WTC11 (cell line): ENCODE data around the gene GABRB1. TPM values are rescaled to one million over a fixed set of nuclear protein-coding genes. Genes with fewer than 3 reads are reported as not detected.

Experiments used
- ATAC-seq: fragments of 200-7000 bp; cut with Tn5 transposase; 2 replicates; pipeline ENCODE4 v1.10.0; 2021; ENCODE audit warnings: mild to moderate bottlenecking, moderate library complexity
- CTCF ChIA-PET: fragments of 300-600 bp; sonication (Branson Sonifier 250); formaldehyde crosslinking; loops from one replicate; lab custom pipeline; 2021; ENCODE audit warnings: antibody characterized with exemption; lab: Charles Lee
- POLR2A ChIA-PET: fragments of 350-600 bp; sonication (Branson Sonifier 250); formaldehyde crosslinking; loops from one replicate; lab custom pipeline; 2021; ENCODE audit warnings: antibody characterized with exemption; lab: Charles Lee
- DNase-seq: peaks from one replicate; pipeline ENCODE4 v3.0.0; 2021; ENCODE audit warnings: low spot score
- H3K27ac Mint-ChIP-seq: 2 replicates; pipeline ENCODE4 v1.8.0; 2021; ENCODE audit warnings: mixed read lengths
- H3K27me3 Mint-ChIP-seq: 2 replicates; pipeline ENCODE4 v1.8.0; 2021; ENCODE audit warnings: low read depth, mild to moderate bottlenecking, moderate library complexity, mixed read lengths
- H3K36me3 Mint-ChIP-seq: 2 replicates; pipeline ENCODE4 v1.8.0; 2021; ENCODE audit warnings: mixed read lengths
- H3K4me1 Mint-ChIP-seq: 2 replicates; pipeline ENCODE4 v1.8.0; 2022; ENCODE audit warnings: mixed read lengths
- H3K4me3 Mint-ChIP-seq: 2 replicates; pipeline ENCODE4 v1.8.0; 2021; ENCODE audit warnings: mild to moderate bottlenecking, moderate library complexity, mixed read lengths
- H3K9me3 Mint-ChIP-seq: 2 replicates; pipeline ENCODE4 v1.8.0; 2021; ENCODE audit warnings: mixed read lengths
- ELF4 ChIP-seq: sonication (generic); formaldehyde crosslinking; IDR thresholded peaks from 2 replicates; pipeline ENCODE4 v1.8.1; 2022; ENCODE audit warnings: low read depth, mild to moderate bottlenecking, moderate library complexity, missing genetic modification reagents
- FOXK1 ChIP-seq: sonication (generic); formaldehyde crosslinking; IDR thresholded peaks from 2 replicates; pipeline ENCODE4 v1.8.0; 2022; ENCODE audit warnings: mild to moderate bottlenecking, moderate library complexity, missing genetic modification reagents
- GABPB1 ChIP-seq: sonication (generic); formaldehyde crosslinking; IDR thresholded peaks from 2 replicates; pipeline ENCODE4 v1.8.1; 2023; ENCODE audit warnings: mild to moderate bottlenecking, missing genetic modification reagents
- GTF2I ChIP-seq: fragments of 250-450 bp; sonication (Bioruptor Pico); conservative IDR thresholded peaks from 2 replicates; pipeline ENCODE4 v1.4.0; 2021; ENCODE audit warnings: mild to moderate bottlenecking
- HMGA2 ChIP-seq: fragments of 250-450 bp; sonication (Bioruptor Pico); IDR thresholded peaks from 2 replicates; pipeline ENCODE4 v1.4.0; 2021; ENCODE audit warnings: mild to moderate bottlenecking, moderate library complexity
- JUN ChIP-seq: sonication (generic); formaldehyde crosslinking; IDR thresholded peaks from 2 replicates; pipeline ENCODE4 v1.8.0; 2023; ENCODE audit warnings: mild to moderate bottlenecking, missing genetic modification reagents
- MYBL2 ChIP-seq: sonication (generic); formaldehyde crosslinking; IDR thresholded peaks from 2 replicates; pipeline ENCODE4 v1.8.1; 2023; ENCODE audit warnings: mild to moderate bottlenecking, moderate library complexity, missing genetic modification reagents
- NFATC4 ChIP-seq: fragments of 250-450 bp; sonication (Bioruptor Pico); IDR thresholded peaks from 2 replicates; pipeline ENCODE4 v1.9.0; 2021; ENCODE audit warnings: mild to moderate bottlenecking
- NFE2L1 ChIP-seq: sonication (generic); formaldehyde crosslinking; IDR thresholded peaks from 2 replicates; pipeline ENCODE4 v1.8.1; 2023; ENCODE audit warnings: missing genetic modification reagents
- RORB ChIP-seq: fragments of 250-450 bp; sonication (Bioruptor Pico); IDR thresholded peaks from 2 replicates; pipeline ENCODE4 v1.9.0; 2021; ENCODE audit warnings: mild to moderate bottlenecking
- SMAD4 ChIP-seq: sonication (generic); formaldehyde crosslinking; IDR thresholded peaks from 2 replicates; pipeline ENCODE4 v1.8.0; 2022; ENCODE audit warnings: mild to moderate bottlenecking, missing genetic modification reagents
- ZNF138 ChIP-seq: sonication (generic); formaldehyde crosslinking; conservative IDR thresholded peaks from 2 replicates; pipeline ENCODE4 v1.8.1; 2022; ENCODE audit warnings: mild to moderate bottlenecking, moderate library complexity, missing genetic modification reagents
- ZNF263 ChIP-seq: sonication (generic); formaldehyde crosslinking; IDR thresholded peaks from 2 replicates; pipeline ENCODE4 v1.8.1; 2022; ENCODE audit warnings: low read depth, mild to moderate bottlenecking, moderate library complexity, missing genetic modification reagents
- ZNF317 ChIP-seq: sonication (generic); formaldehyde crosslinking; IDR thresholded peaks from 2 replicates; pipeline ENCODE4 v1.8.1; 2023; ENCODE audit warnings: low read depth, mild to moderate bottlenecking, moderate library complexity, missing genetic modification reagents, borderline replicate concordance
- ZNF416 ChIP-seq: fragments of 250-450 bp; sonication (Bioruptor Pico); IDR thresholded peaks from 2 replicates; pipeline ENCODE4 v1.9.0; 2021; ENCODE audit warnings: mild to moderate bottlenecking, inconsistent platforms
- ZNF423 ChIP-seq: fragments of 250-450 bp; sonication (Bioruptor Pico); IDR thresholded peaks from 2 replicates; pipeline ENCODE4 v2.1.2; 2022; ENCODE audit warnings: mild to moderate bottlenecking, moderate library complexity
- total RNA-seq: library from RNA; stranded (reverse); gene quantifications from 3 replicates; pipeline ENCODE4 v1.2.3, GENCODE V29; 2021
- TF ChIP-seq, protein P1 (sequence below): sonication (generic); formaldehyde crosslinking; IDR thresholded peaks from 2 replicates; pipeline ENCODE4 v1.8.1; 2022; ENCODE audit warnings: missing genetic modification reagents, borderline replicate concordance
- TF ChIP-seq, protein P2 (sequence below): sonication (generic); formaldehyde crosslinking; IDR thresholded peaks from 2 replicates; pipeline ENCODE4 v1.8.1; 2023; ENCODE audit warnings: mild to moderate bottlenecking, missing genetic modification reagents
- TF ChIP-seq, protein P3 (sequence below): sonication (generic); formaldehyde crosslinking; IDR thresholded peaks from 2 replicates; pipeline ENCODE4 v1.8.0; 2022; ENCODE audit warnings: mild to moderate bottlenecking, missing genetic modification reagents
- TF ChIP-seq, protein P4 (sequence below): sonication (generic); formaldehyde crosslinking; IDR thresholded peaks from 2 replicates; pipeline ENCODE4 v1.8.0; 2022; ENCODE audit warnings: mild to moderate bottlenecking, missing genetic modification reagents
- TF ChIP-seq, protein P5 (sequence below): sonication (generic); formaldehyde crosslinking; IDR thresholded peaks from 2 replicates; pipeline ENCODE4 v1.8.0; 2022; ENCODE audit warnings: mild to moderate bottlenecking, missing genetic modification reagents
- TF ChIP-seq, protein P6 (sequence below): sonication (generic); formaldehyde crosslinking; conservative IDR thresholded peaks from 2 replicates; pipeline ENCODE4 v1.8.1; 2022; ENCODE audit warnings: mild to moderate bottlenecking, missing genetic modification reagents
- TF ChIP-seq, protein P7 (sequence below): sonication (generic); formaldehyde crosslinking; IDR thresholded peaks from 2 replicates; pipeline ENCODE4 v1.8.1; 2023; ENCODE audit warnings: mild to moderate bottlenecking, missing genetic modification reagents, moderate library complexity
- TF ChIP-seq, protein P8 (sequence below): sonication (generic); formaldehyde crosslinking; IDR thresholded peaks from 2 replicates; pipeline ENCODE4 v1.8.1; 2023; ENCODE audit warnings: mild to moderate bottlenecking, missing genetic modification reagents, moderate library complexity
- TF ChIP-seq, protein P9 (sequence below): fragments of 250-450 bp; sonication (Bioruptor Pico); IDR thresholded peaks from 2 replicates; pipeline ENCODE4 v2.1.2; 2022; ENCODE audit warnings: mild to moderate bottlenecking, moderate library complexity

The GABRB1 gene
- total RNA-seq, 1 experiment from 2014 or later = 0.66 TPM

DNA sequence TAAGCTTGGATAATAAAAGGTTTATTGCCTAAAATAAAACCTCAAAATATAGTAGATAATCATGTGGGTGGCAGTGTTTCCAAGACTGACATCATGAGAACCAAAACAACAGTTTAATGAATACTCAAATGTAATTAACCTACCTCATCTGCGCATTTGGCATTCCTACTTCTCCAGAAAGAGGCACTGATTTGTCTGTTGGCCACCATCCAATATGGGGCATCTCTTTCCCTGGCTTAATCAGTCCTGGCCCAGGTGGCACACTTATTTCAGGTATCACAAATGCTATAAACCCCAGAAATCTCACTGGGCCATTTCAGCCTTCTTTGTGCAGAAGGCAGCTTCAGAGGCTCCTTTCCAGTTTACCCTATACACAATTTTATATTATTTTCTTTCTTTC is 239.9 kb downstream of the GABRB1 start (continued):
- TF ChIP-seq, protein P1, sequence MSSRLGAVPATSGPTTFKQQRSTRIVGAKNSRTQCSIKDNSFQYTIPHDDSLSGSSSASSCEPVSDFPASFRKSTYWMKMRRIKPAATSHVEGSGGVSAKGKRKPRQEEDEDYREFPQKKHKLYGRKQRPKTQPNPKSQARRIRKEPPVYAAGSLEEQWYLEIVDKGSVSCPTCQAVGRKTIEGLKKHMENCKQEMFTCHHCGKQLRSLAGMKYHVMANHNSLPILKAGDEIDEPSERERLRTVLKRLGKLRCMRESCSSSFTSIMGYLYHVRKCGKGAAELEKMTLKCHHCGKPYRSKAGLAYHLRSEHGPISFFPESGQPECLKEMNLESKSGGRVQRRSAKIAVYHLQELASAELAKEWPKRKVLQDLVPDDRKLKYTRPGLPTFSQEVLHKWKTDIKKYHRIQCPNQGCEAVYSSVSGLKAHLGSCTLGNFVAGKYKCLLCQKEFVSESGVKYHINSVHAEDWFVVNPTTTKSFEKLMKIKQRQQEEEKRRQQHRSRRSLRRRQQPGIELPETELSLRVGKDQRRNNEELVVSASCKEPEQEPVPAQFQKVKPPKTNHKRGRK = no peak
- TF ChIP-seq GTF2I (CRISPR knock-in tag) (no peak), ZNF416 (CRISPR knock-in tag) (no peak), HMGA2 (CRISPR knock-in tag) (no peak), JUN (no peak), FOXK1 (CRISPR knock-in tag) (no peak), SMAD4 (CRISPR knock-in tag) (no peak), NFE2L1 (CRISPR knock-in tag) (no peak), ZNF138 (no peak), ZNF317 (no peak), MYBL2 (no peak)
- TF ChIP-seq, protein P2, sequence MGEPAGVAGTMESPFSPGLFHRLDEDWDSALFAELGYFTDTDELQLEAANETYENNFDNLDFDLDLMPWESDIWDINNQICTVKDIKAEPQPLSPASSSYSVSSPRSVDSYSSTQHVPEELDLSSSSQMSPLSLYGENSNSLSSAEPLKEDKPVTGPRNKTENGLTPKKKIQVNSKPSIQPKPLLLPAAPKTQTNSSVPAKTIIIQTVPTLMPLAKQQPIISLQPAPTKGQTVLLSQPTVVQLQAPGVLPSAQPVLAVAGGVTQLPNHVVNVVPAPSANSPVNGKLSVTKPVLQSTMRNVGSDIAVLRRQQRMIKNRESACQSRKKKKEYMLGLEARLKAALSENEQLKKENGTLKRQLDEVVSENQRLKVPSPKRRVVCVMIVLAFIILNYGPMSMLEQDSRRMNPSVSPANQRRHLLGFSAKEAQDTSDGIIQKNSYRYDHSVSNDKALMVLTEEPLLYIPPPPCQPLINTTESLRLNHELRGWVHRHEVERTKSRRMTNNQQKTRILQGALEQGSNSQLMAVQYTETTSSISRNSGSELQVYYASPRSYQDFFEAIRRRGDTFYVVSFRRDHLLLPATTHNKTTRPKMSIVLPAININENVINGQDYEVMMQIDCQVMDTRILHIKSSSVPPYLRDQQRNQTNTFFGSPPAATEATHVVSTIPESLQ (CRISPR knock-in tag) = no peak
- TF ChIP-seq, protein P3, sequence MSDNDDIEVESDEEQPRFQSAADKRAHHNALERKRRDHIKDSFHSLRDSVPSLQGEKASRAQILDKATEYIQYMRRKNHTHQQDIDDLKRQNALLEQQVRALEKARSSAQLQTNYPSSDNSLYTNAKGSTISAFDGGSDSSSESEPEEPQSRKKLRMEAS (CRISPR knock-in tag) = no peak
- TF ChIP-seq, protein P4, sequence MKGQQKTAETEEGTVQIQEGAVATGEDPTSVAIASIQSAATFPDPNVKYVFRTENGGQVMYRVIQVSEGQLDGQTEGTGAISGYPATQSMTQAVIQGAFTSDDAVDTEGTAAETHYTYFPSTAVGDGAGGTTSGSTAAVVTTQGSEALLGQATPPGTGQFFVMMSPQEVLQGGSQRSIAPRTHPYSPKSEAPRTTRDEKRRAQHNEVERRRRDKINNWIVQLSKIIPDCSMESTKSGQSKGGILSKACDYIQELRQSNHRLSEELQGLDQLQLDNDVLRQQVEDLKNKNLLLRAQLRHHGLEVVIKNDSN (CRISPR knock-in tag) = no peak

DNA sequence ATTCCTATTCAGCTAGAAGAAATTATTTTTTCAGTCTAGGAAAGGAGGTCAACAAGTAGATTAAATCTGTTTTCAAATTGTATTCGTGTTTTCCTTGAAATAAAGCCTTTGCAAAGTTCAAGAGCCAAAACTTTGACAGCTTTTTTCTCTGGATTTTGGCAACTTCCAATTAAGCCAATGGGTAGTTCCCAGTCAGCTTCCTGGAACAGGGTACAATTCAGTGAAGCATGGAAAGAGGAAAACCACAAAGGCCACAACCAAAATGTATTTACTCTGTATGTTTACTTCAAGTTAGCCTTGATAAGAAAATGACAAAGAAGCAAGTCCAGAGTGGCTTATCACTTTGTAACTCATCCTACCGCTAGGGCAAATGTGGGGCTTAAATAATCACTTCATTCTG is 243.5 kb downstream of the GABRB1 start:
- DNase-seq (no peak), ATAC-seq (no peak)
- H3K4me1 Mint-ChIP-seq = peaks cover 7% of the 10 kb centered on the region; the same call in 1 of the 2 replicates
- TF ChIP-seq, protein P5, sequence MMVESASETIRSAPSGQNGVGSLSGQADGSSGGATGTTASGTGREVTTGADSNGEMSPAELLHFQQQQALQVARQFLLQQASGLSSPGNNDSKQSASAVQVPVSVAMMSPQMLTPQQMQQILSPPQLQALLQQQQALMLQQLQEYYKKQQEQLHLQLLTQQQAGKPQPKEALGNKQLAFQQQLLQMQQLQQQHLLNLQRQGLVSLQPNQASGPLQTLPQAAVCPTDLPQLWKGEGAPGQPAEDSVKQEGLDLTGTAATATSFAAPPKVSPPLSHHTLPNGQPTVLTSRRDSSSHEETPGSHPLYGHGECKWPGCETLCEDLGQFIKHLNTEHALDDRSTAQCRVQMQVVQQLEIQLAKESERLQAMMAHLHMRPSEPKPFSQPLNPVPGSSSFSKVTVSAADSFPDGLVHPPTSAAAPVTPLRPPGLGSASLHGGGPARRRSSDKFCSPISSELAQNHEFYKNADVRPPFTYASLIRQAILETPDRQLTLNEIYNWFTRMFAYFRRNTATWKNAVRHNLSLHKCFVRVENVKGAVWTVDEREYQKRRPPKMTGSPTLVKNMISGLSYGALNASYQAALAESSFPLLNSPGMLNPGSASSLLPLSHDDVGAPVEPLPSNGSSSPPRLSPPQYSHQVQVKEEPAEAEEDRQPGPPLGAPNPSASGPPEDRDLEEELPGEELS (CRISPR knock-in tag) = no peak
- TF ChIP-seq ZNF317 = no peak
- TF ChIP-seq, protein P3 (CRISPR knock-in tag) = no peak
- no peak for TF ChIP-seq GABPB1
- TF ChIP-seq ZNF263 (CRISPR knock-in tag) = no peak
- TF ChIP-seq ZNF423 (CRISPR knock-in tag) = no peak
- no peak for TF ChIP-seq ELF4 (CRISPR knock-in tag)
- TF ChIP-seq HMGA2 (CRISPR knock-in tag) = no peak
- no peak for TF ChIP-seq RORB (CRISPR knock-in tag)
- no peak for TF ChIP-seq SMAD4 (CRISPR knock-in tag)
- TF ChIP-seq, protein P6, sequence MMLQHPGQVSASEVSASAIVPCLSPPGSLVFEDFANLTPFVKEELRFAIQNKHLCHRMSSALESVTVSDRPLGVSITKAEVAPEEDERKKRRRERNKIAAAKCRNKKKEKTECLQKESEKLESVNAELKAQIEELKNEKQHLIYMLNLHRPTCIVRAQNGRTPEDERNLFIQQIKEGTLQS (CRISPR knock-in tag) = no peak
- TF ChIP-seq, protein P7, sequence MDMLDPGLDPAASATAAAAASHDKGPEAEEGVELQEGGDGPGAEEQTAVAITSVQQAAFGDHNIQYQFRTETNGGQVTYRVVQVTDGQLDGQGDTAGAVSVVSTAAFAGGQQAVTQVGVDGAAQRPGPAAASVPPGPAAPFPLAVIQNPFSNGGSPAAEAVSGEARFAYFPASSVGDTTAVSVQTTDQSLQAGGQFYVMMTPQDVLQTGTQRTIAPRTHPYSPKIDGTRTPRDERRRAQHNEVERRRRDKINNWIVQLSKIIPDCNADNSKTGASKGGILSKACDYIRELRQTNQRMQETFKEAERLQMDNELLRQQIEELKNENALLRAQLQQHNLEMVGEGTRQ = no peak
- TF ChIP-seq, protein P8, sequence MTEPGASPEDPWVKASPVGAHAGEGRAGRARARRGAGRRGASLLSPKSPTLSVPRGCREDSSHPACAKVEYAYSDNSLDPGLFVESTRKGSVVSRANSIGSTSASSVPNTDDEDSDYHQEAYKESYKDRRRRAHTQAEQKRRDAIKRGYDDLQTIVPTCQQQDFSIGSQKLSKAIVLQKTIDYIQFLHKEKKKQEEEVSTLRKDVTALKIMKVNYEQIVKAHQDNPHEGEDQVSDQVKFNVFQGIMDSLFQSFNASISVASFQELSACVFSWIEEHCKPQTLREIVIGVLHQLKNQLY = no peak
- no peak for TF ChIP-seq NFATC4 (CRISPR knock-in tag)
- TF ChIP-seq, protein P9, sequence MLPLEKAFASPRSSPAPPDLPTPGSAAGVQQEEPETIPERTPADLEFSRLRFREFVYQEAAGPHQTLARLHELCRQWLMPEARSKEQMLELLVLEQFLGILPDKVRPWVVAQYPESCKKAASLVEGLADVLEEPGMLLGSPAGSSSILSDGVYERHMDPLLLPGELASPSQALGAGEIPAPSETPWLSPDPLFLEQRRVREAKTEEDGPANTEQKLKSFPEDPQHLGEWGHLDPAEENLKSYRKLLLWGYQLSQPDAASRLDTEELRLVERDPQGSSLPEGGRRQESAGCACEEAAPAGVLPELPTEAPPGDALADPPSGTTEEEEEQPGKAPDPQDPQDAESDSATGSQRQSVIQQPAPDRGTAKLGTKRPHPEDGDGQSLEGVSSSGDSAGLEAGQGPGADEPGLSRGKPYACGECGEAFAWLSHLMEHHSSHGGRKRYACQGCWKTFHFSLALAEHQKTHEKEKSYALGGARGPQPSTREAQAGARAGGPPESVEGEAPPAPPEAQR (CRISPR knock-in tag) = no peak
- H3K36me3 Mint-ChIP-seq = no peaks in the 10 kb centered on the region
- peaks cover 3% of the 10 kb centered on the region; the same call in 1 of the 2 replicates for H3K9me3 Mint-ChIP-seq
- no peak overlapping the region for H3K27ac Mint-ChIP-seq
- CTCF ChIA-PET = no interaction called here
- POLR2A ChIA-PET = no interaction called here
- H3K4me3 Mint-ChIP-seq = no peak overlapping the region
- no peaks in the 10 kb centered on the region for H3K27me3 Mint-ChIP-seq
